HepG2 (cell line): ENCODE measurements around the gene TFAP2A. TPM values are rescaled to one million over a fixed set of nuclear protein-coding genes. Genes with fewer than 3 reads are reported as not detected.

Source experiments
- ATAC-seq: fragments of 200-7000 bp; cut with Tn5 transposase; 3 replicates; pipeline ENCODE4 v1.9.1; 2020; ENCODE audit warnings: mild to moderate bottlenecking, moderate library complexity
- BruUV-seq: library from RNA; stranded (reverse); fragments of 400-500 nt; replicated peaks from 2 replicates; lab custom pipeline; 2021; lab: Mats Ljungman, UMichigan
- CTCF ChIA-PET: fragments of 300-600 bp; formaldehyde crosslinking; extraction: SDS; loops from one replicate; lab custom pipeline; 2021; ENCODE audit warnings: low total read pairs, inconsistent platforms, low intra/inter-chr PET ratio; lab: Yijun Ruan, JAX
- POLR2A ChIA-PET: fragments of 350-600 bp; sonication (Branson Sonifier 250); formaldehyde crosslinking; loops from one replicate; lab custom pipeline; 2020; ENCODE audit warnings: antibody characterized with exemption, inconsistent platforms; lab: Yijun Ruan, JAX
- DNase-seq: peaks from one replicate; pipeline ENCODE4 v3.0.0-alpha.2; 2015; ENCODE audit warnings: low spot score
- FAIRE-seq: peaks from 3 replicates; lab custom pipeline; 2011; peaks lifted over from hg19 to GRCh38; lab: Jason Lieb, UNC
- H2AFZ ChIP-seq: one replicate; pipeline ENCODE4 v1.6.1; 2011; ENCODE audit warnings: low read length, inconsistent platforms
- H3K27ac ChIP-seq: fragments of 300-600 bp; 3 replicates; pipeline ENCODE4 v1.8.0; 2011; ENCODE audit warnings: mixed run types, mild to moderate bottlenecking, mixed read lengths, low read length, inconsistent platforms; ENCODE audit not compliant: insufficient read depth; ENCODE audit errors: extremely low read length
- H3K27me3 ChIP-seq, 2 experiments: fragments of 200-600 bp in 1 of 2; 2 replicates in 1 of 2; 3 replicates in 1 of 2; pipeline versions ENCODE4 v1.6.0 to v1.8.0; 2011; ENCODE audit warnings: low read length in 2 of 2, mild to moderate bottlenecking in 2 of 2, moderate library complexity in 2 of 2, inconsistent platforms in 1 of 2; ENCODE audit not compliant: insufficient read depth in 2 of 2, control insufficient read depth in 1 of 2
- H3K36me3 ChIP-seq, 2 experiments: fragments of 200-600 bp in 1 of 2; replicated peaks in 1 of 2; 2 replicates in 1 of 2; 3 replicates in 1 of 2; pipeline versions ENCODE4 v1.5.1 to v1.8.0; 2011; ENCODE audit warnings: low read length in 2 of 2, inconsistent platforms in 1 of 2; ENCODE audit not compliant: insufficient read depth in 2 of 2, control insufficient read depth in 1 of 2
- H3K4me1 ChIP-seq: 2 replicates; pipeline ENCODE4 v1.5.1; 2012; ENCODE audit warnings: low read length, inconsistent platforms; ENCODE audit not compliant: insufficient read depth
- H3K4me2 ChIP-seq: 2 replicates; pipeline ENCODE4 v1.6.0; 2011; ENCODE audit warnings: low read depth, low read length, inconsistent platforms
- H3K4me3 ChIP-seq, 3 experiments: fragments of 200-600 bp in 1 of 3; sonication (generic), shearing (Covaris generic) in 1 of 3; replicated peaks in 1 of 3; 2 replicates each; pipeline ENCODE4 v1.5.1; 2011 to 2016; ENCODE audit warnings: low read length in 3 of 3, inconsistent platforms in 2 of 3, low read depth in 2 of 3, mild to moderate bottlenecking in 2 of 3, control low read depth in 1 of 3, mixed read lengths in 1 of 3; ENCODE audit not compliant: insufficient read depth in 1 of 3
- H3K79me2 ChIP-seq: one replicate; pipeline ENCODE4 v1.6.1; 2011; ENCODE audit warnings: low read length, inconsistent platforms; ENCODE audit not compliant: insufficient read depth
- H3K9ac ChIP-seq: 2 replicates; pipeline ENCODE4 v1.6.0; 2011; ENCODE audit warnings: mild to moderate bottlenecking, low read depth, low read length, inconsistent platforms; ENCODE audit not compliant: insufficient read depth
- H3K9me3 ChIP-seq: 2 replicates; pipeline ENCODE4 v1.5.1; 2012; ENCODE audit warnings: mild to moderate bottlenecking, low read length
- H4K20me1 ChIP-seq: 2 replicates; pipeline ENCODE4 v1.6.0; 2011; ENCODE audit warnings: inconsistent platforms, mild to moderate bottlenecking, low read length, moderate library complexity; ENCODE audit not compliant: insufficient read depth
- CCDC6 ChIP-seq: sonication (generic); formaldehyde crosslinking; IDR thresholded peaks from 2 replicates; pipeline ENCODE4 v1.8.1; 2022; ENCODE audit warnings: mild to moderate bottlenecking, missing genetic modification reagents, moderate library complexity
- EHMT2 ChIP-seq: fragments of 200-600 bp; sonication (generic); IDR thresholded peaks from 2 replicates; pipeline ENCODE4 v1.7.0; 2017; ENCODE audit warnings: antibody characterized with exemption, low read depth, low read length, borderline replicate concordance
- ELF3 ChIP-seq: IDR thresholded peaks from 2 replicates; pipeline ENCODE4 v1.6.1; 2016; ENCODE audit warnings: missing genetic modification reagents, missing compliant biosample characterization
- ETV6 ChIP-seq: sonication (generic); formaldehyde crosslinking; conservative IDR thresholded peaks from 2 replicates; pipeline ENCODE4 v1.4.0; 2020; ENCODE audit warnings: missing genetic modification reagents
- ZFP82 ChIP-seq: sonication (generic); formaldehyde crosslinking; IDR thresholded peaks from 2 replicates; pipeline ENCODE4 v1.5.1; 2020; ENCODE audit warnings: mild to moderate bottlenecking, missing genetic modification reagents, borderline replicate concordance
- ZNF235 ChIP-seq: sonication (generic); formaldehyde crosslinking; IDR thresholded peaks from 2 replicates; pipeline ENCODE4 v1.8.1; 2023; ENCODE audit warnings: mild to moderate bottlenecking, missing genetic modification reagents, borderline replicate concordance
- ZNF530 ChIP-seq: sonication (generic); formaldehyde crosslinking; IDR thresholded peaks from 2 replicates; pipeline ENCODE4 v1.5.0; 2020; ENCODE audit warnings: low read depth, mild to moderate bottlenecking, missing genetic modification reagents
- WGBS: methylation state at CpG from one replicate; pipeline ENCODE4 v1.1.6; 2017; ENCODE audit warnings: low lambda C conversion rate; 5-methylcytosine and 5-hydroxymethylcytosine counted together
- in situ Hi-C: cut with HindIII; loops from 2 replicates; pipeline ENCODE4 v1.10.0; 2017; ENCODE audit warnings: low pct_unique_long_range_greater_than_20kb; ENCODE audit not compliant: extremely low pct_ligation_motif_present
- intact Hi-C: fragments of 100-400 bp; cut with micrococcal nuclease; formaldehyde crosslinking; loops from one replicate; pipeline ENCODE4 v1.10.0; 2022; ENCODE audit not compliant: unreplicated experiment
- polyA plus RNA-seq, 8 experiments: library from polyadenylated mRNA; depleted of rRNA in 3 of 8; stranded (reverse) in 7 of 8; unstranded in 1 of 8; fragments of >200 nt; fragmentation: Illumina TruSeq in 4 of 8; extraction: Trizol in 4 of 8; gene quantifications; 2 replicates each; pipeline versions ENCODE4 v1.2.1 to v1.2.3, GENCODE V29; 2011 to 2016; ENCODE audit warnings: low read depth in 4 of 8, missing spikeins in 1 of 8, mixed read lengths in 1 of 8; ENCODE audit not compliant: insufficient read depth in 1 of 8
- total RNA-seq, 5 experiments: library from RNA; depleted of rRNA; stranded (reverse); fragments of >200 nt; fragmentation: Illumina TruSeq; extraction: Trizol; gene quantifications; 2 replicates each; pipeline ENCODE4 v1.2.3, GENCODE V29; 2016; ENCODE audit warnings: low read depth in 1 of 5
- TF ChIP-seq, protein P1 (sequence below): sonication (generic); formaldehyde crosslinking; IDR thresholded peaks from 2 replicates; pipeline ENCODE4 v1.8.1; 2023; ENCODE audit warnings: mild to moderate bottlenecking, moderate library complexity, missing genetic modification reagents
- TF ChIP-seq, protein P2 (sequence below): sonication (generic); formaldehyde crosslinking; IDR thresholded peaks from 2 replicates; pipeline ENCODE4 v1.4.0; 2020; ENCODE audit warnings: missing genetic modification reagents, mild to moderate bottlenecking, borderline replicate concordance
- TF ChIP-seq, protein P3 (sequence below): sonication (generic); formaldehyde crosslinking; IDR thresholded peaks from 2 replicates; pipeline ENCODE4 v1.5.0; 2020; ENCODE audit warnings: missing genetic modification reagents
- TF ChIP-seq, protein P4 (sequence below), 2 experiments: IDR thresholded peaks; 2 replicates each; pipeline ENCODE4 v1.6.1; 2011 to 2012; ENCODE audit warnings: low read length in 2 of 2, borderline replicate concordance in 1 of 2, low read depth in 1 of 2, mild to moderate bottlenecking in 1 of 2, moderate library complexity in 1 of 2

The TFAP2A gene
- total and polyA plus RNA-seq, 2 of the 13 experiments (the other 11 are each of a cell fraction or from before 2014, with no cell fraction given), result not detected

DNA sequence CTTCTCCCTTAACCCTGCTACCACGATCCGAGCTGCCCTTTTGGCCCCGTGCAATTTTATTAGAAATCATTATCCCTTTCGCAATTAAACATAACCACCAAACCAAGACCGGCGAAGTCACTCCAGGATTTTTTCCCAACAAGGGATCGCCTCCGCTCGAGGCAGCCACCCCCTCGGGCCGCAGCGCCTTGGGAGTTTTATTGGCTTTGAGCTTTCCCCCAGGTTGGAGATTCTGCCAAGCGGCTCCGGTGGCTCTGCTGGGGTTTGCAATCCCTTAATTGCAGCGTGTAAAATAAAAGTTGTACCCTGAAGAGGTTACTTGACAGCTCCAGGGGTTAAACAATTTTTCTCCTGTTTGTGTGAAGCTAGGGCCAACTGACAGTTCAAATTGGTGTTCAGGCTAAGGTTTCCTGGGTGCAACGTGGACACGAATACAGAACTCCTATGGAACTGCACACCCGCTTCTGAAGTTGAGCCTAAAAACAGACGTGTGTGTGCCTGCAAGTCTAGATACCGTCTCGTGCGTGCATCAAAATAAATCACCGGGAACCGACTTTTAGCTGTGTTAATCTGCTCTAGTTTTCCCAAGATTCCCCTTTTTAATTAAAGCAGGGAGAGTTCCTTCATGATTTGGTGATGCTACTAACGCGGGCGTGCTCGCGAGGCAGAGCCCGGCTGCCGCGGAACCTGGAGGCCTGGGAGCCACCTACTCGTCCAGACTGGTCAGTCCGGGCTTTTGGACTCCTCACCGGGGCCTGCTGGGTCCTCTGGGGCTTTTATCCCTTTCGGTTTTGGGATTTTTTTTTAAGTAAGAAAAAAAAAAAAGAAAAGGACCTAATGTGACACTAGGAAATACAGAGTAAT, 975 bp upstream of the TFAP2A start (continued):
- TF ChIP-seq, protein P1, sequence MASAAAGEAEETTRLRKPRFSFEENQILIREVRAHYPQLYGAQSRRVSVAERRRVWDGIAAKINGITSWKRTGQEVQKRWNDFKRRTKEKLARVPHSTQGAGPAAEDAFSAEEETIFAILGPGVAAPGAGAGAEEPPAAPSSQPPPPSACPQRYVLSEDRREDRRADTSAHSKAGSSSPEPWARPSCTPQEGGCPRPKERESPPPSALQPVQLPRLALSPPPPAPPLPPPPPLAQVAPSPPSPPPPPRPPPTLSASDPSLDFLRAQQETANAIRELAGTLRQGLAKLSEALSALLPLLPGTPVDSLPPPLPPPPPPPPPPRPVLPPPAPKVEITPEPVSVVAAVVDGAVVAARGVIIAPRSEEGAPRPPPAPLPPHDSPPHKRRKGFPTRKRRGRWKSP, result no peak
- TF ChIP-seq ETV6 (no peak), ZNF235 (CRISPR knock-in tag) (no peak), ZNF530 (no peak)
- TF ChIP-seq, protein P2, sequence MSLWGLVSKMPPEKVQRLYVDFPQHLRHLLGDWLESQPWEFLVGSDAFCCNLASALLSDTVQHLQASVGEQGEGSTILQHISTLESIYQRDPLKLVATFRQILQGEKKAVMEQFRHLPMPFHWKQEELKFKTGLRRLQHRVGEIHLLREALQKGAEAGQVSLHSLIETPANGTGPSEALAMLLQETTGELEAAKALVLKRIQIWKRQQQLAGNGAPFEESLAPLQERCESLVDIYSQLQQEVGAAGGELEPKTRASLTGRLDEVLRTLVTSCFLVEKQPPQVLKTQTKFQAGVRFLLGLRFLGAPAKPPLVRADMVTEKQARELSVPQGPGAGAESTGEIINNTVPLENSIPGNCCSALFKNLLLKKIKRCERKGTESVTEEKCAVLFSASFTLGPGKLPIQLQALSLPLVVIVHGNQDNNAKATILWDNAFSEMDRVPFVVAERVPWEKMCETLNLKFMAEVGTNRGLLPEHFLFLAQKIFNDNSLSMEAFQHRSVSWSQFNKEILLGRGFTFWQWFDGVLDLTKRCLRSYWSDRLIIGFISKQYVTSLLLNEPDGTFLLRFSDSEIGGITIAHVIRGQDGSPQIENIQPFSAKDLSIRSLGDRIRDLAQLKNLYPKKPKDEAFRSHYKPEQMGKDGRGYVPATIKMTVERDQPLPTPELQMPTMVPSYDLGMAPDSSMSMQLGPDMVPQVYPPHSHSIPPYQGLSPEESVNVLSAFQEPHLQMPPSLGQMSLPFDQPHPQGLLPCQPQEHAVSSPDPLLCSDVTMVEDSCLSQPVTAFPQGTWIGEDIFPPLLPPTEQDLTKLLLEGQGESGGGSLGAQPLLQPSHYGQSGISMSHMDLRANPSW (CRISPR knock-in tag), result no peak

DNA sequence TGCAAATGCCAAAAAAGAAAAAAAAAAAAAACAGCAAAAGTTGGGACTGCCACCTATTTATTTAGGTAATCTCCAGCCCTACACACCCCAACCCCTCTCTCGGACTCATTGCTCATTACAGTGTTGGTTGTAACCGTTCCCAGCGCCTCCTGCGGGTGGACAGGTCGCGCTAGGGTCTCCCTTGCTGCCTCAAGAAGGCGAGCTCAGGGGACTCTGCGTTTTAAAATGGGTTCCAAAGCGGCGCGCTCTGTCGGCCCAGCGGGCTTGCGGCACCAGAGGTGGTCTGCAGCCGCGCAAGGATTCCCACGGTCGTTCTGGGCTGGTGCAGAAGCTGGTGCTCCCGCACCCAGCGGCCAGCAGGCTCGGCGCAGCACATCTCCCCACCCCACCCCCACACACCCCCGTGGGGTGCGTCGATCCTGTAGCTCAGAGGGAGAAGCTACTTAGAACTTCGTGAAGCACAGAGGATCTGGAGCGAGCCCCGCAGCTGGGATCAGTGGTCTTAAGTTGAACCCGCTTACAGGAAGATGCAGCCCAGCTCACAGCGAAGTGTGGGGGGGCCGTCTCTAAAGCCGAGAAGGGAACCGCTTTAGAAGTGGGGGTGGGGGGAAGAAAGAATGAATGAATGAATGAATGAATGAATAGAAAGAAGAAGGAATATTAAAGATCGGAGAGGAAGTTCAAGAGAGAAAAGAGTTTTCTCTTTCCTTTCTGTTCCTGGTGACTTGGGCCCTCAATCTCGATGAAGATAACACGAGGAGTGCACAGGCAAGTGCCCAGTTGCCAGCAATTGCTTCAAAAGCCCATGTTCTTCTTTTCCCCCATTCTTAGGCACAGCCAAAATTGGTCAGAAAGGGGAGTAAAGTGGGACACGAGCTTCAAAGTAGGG, 780 bp downstream of the TFAP2A start:
- no peaks in the 10 kb centered on the region for H3K9me3 ChIP-seq
- no peaks in the 10 kb centered on the region for H3K79me2 ChIP-seq
- in situ Hi-C loops (no loop called here), intact Hi-C loops (no loop called here)
- H3K4me3 ChIP-seq, result no peak overlapping the region
- no peak overlapping the region for H3K27ac ChIP-seq
- ChIA-PET CTCF (no interaction called here), POLR2A (no interaction called here)
- no peak overlapping the region for H3K9ac ChIP-seq
- H3K27me3 ChIP-seq, result peaks cover 18 to 92% of the 10 kb centered on the region in 2 experiments
- no peaks in the 10 kb centered on the region; the same call in 1 of the 2 replicates for H4K20me1 ChIP-seq
- no peak overlapping the region for H2AFZ ChIP-seq
- H3K4me2 ChIP-seq, result no peak overlapping the region
- DNase-seq (no peak), FAIRE-seq (no peak), ATAC-seq (no peak)
- 33% methylated on average over 25 of the region's 37 CpGs for WGBS
- no peaks in the 10 kb centered on the region for H3K4me1 ChIP-seq
- no peaks in the 10 kb centered on the region for H3K36me3 ChIP-seq
- BruUV-seq, result no TSS peak
- TF ChIP-seq CCDC6 (CRISPR knock-in tag) (no peak), EHMT2 (no peak), ELF3 (CRISPR knock-in tag) (no peak), ZFP82 (no peak)
- TF ChIP-seq, protein P3, sequence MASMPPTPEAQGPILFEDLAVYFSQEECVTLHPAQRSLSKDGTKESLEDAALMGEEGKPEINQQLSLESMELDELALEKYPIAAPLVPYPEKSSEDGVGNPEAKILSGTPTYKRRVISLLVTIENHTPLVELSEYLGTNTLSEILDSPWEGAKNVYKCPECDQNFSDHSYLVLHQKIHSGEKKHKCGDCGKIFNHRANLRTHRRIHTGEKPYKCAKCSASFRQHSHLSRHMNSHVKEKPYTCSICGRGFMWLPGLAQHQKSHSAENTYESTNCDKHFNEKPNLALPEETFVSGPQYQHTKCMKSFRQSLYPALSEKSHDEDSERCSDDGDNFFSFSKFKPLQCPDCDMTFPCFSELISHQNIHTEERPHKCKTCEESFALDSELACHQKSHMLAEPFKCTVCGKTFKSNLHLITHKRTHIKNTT (CRISPR knock-in tag), result no peak
- TF ChIP-seq, protein P4, sequence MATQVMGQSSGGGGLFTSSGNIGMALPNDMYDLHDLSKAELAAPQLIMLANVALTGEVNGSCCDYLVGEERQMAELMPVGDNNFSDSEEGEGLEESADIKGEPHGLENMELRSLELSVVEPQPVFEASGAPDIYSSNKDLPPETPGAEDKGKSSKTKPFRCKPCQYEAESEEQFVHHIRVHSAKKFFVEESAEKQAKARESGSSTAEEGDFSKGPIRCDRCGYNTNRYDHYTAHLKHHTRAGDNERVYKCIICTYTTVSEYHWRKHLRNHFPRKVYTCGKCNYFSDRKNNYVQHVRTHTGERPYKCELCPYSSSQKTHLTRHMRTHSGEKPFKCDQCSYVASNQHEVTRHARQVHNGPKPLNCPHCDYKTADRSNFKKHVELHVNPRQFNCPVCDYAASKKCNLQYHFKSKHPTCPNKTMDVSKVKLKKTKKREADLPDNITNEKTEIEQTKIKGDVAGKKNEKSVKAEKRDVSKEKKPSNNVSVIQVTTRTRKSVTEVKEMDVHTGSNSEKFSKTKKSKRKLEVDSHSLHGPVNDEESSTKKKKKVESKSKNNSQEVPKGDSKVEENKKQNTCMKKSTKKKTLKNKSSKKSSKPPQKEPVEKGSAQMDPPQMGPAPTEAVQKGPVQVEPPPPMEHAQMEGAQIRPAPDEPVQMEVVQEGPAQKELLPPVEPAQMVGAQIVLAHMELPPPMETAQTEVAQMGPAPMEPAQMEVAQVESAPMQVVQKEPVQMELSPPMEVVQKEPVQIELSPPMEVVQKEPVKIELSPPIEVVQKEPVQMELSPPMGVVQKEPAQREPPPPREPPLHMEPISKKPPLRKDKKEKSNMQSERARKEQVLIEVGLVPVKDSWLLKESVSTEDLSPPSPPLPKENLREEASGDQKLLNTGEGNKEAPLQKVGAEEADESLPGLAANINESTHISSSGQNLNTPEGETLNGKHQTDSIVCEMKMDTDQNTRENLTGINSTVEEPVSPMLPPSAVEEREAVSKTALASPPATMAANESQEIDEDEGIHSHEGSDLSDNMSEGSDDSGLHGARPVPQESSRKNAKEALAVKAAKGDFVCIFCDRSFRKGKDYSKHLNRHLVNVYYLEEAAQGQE (IDR thresholded peaks at IDR 0.05; ENCODE audit: borderline replicate concordance in 1 of 2, low read depth in 1 of 2, low read length in 2 of 2), result no peak
